Measurements from ENCODE around the gene GRM4.

GRCh38 chr6:33981421-33981820 lies 164.5 kb downstream of the GRM4 start:
- TF ChIP-seq GATA3 (IDR thresholded peaks at IDR 0.05; ENCODE audit: low read depth, low read length): no peak
- no peak for TF ChIP-seq GATA2 (IDR thresholded peaks at IDR 0.05; ENCODE audit: low read depth, low read length)
